MCF 10A (cell line): ENCODE data around the gene ADAP1. TPM values are rescaled to one million over a fixed set of nuclear protein-coding genes. Genes with fewer than 3 reads are reported as not detected.

Experiments used
- BruUV-seq: library from RNA; stranded (reverse); fragments of 400-500 nt; replicated peaks from 2 replicates; lab custom pipeline; 2021; lab: Mats Ljungman, UMichigan
- CTCF ChIA-PET: fragments of 300-600 bp; sonication (Branson Sonifier 250); formaldehyde crosslinking; extraction: SDS; loops from one replicate; lab custom pipeline; 2021; ENCODE audit warnings: antibody characterized with exemption, inconsistent platforms; lab: Yijun Ruan, JAX
- POLR2A ChIA-PET: fragments of 300-600, 350-650 bp; sonication (Branson Sonifier 250); formaldehyde crosslinking; extraction: SDS; loops from one replicate; lab custom pipeline; 2020; ENCODE audit warnings: antibody characterized with exemption, inconsistent platforms; lab: Yijun Ruan, JAX
- DNase-seq: peaks from one replicate; pipeline ENCODE4 v3.0.0-alpha.2; 2018; ENCODE audit not compliant: unreplicated experiment
- H3K27ac Mint-ChIP-seq: one replicate; pipeline ENCODE4 v1.8.0; 2022; ENCODE audit warnings: mild to moderate bottlenecking, low read depth, mixed read lengths; ENCODE audit not compliant: unreplicated experiment
- H3K27me3 Mint-ChIP-seq: one replicate; pipeline ENCODE4 v1.8.0; 2022; ENCODE audit warnings: mixed read lengths; ENCODE audit not compliant: insufficient read depth, unreplicated experiment
- H3K36me3 Mint-ChIP-seq: one replicate; pipeline ENCODE4 v1.8.0; 2022; ENCODE audit warnings: mild to moderate bottlenecking, moderate library complexity, mixed read lengths; ENCODE audit not compliant: insufficient read depth, unreplicated experiment
- H3K4me1 Mint-ChIP-seq: one replicate; pipeline ENCODE4 v1.8.0; 2022; ENCODE audit warnings: mixed read lengths; ENCODE audit not compliant: insufficient read depth, unreplicated experiment
- H3K4me3 Mint-ChIP-seq: one replicate; pipeline ENCODE4 v1.8.0; 2022; ENCODE audit warnings: mild to moderate bottlenecking, moderate library complexity, mixed read lengths; ENCODE audit not compliant: unreplicated experiment
- H3K9me3 Mint-ChIP-seq: one replicate; pipeline ENCODE4 v1.8.0; 2022; ENCODE audit warnings: mixed read lengths; ENCODE audit not compliant: unreplicated experiment
- CTCF ChIP-seq: fragments of 200-600 bp; IDR thresholded peaks from one replicate; pipeline ENCODE4 v1.8.0; 2022; ENCODE audit warnings: antibody characterized with exemption, mild to moderate bottlenecking; ENCODE audit not compliant: unreplicated experiment
- intact Hi-C: fragments of 100-400 bp; cut with micrococcal nuclease; formaldehyde crosslinking; loops from 2 replicates; pipeline ENCODE4 v1.14.1; 2022
- total RNA-seq: library from RNA; stranded (reverse); gene quantifications from 2 replicates; pipeline ENCODE4 v1.2.3, GENCODE V29; 2022

ADAP1 gene
- total RNA-seq, 1 experiment from 2014 or later, result 7.0 TPM

GRCh38 chr7:990352-990932, 36.0 kb upstream of the ADAP1 start:
- POLR2A ChIA-PET, result no interaction called here

DNA sequence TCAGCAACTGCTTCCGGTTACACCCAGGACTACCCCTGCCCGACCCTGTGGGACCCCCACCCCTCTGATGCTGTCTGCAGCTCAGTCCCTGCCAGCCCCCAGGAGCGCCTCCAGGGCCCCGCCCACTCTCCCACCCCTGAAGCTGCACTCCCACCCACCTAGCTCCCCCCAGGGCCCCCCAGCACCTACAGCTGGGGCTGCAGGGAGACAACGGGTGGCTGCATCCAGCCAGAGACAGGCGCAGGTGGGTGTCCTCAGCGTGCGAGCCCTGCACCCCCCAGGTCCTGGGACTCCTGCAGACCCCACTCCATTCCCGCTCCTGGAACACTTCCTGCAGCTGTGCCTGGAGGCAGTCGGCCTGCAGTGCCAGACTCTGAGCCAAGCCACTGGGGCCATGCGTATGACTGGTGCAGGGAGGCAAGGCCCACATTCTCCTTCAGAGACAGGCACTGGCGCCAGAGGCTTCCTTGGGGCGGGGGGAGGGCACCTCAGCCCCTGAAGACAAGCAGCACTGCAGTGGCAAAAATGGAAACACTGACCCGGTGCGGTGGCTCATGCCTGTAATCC, 34.6 kb upstream of the ADAP1 start:
- H3K4me3 Mint-ChIP-seq, result no peak overlapping the region
- DNase-seq, result no peak
- ChIA-PET CTCF (interaction anchor here (0.5 to 1.1 kb wide), 3 partner anchors 11 to 206 kb away, joined by 4 to 5 read pairs (median 4); no protein-coding TSS in a partner anchor), POLR2A (interaction anchor here (1.4 kb wide), 1 partner anchor 77 kb away, joined by 3 read pairs; no protein-coding TSS in a partner anchor)
- no peaks in the 10 kb centered on the region for H3K9me3 Mint-ChIP-seq
- no peaks in the 10 kb centered on the region for H3K27me3 Mint-ChIP-seq
- H3K36me3 Mint-ChIP-seq, result peaks cover 12% of the 10 kb centered on the region
- intact Hi-C loops, result no loop called here
- no peak for TF ChIP-seq CTCF
- no TSS peak for BruUV-seq
- H3K27ac Mint-ChIP-seq, result no peak overlapping the region
- peaks cover 6% of the 10 kb centered on the region for H3K4me1 Mint-ChIP-seq

More at GRCh38 chr7:990352-990932, 36.0 kb upstream of the ADAP1 start:
- BruUV-seq, result no TSS peak
- Mint-ChIP-seq H3K4me3 (no peak overlapping the region), H3K27ac (no peak overlapping the region), H3K9me3 (no peaks in the 10 kb centered on the region), H3K36me3 (peaks cover 12% of the 10 kb centered on the region), H3K27me3 (no peaks in the 10 kb centered on the region), H3K4me1 (peaks cover 6% of the 10 kb centered on the region)
- DNase-seq, result no peak
- CTCF ChIA-PET, result interaction anchor here (0.7 to 5.0 kb wide), 3 partner anchors 12 to 74 kb away, joined by 3 to 98 read pairs (median 27); no protein-coding TSS in a partner anchor
- TF ChIP-seq CTCF, result no peak
- intact Hi-C loops, result no loop called here

- CTCF ChIA-PET, result interaction anchor here (0.5 to 1.1 kb wide), 3 partner anchors 10 to 207 kb away, joined by 4 to 5 read pairs (median 4); no protein-coding TSS in a partner anchor
- POLR2A ChIA-PET, result interaction anchor here (1.4 kb wide), 1 partner anchor 77 kb away, joined by 3 read pairs; no protein-coding TSS in a partner anchor
- TF ChIP-seq CTCF, result no peak
- no peak overlapping the region for H3K27ac Mint-ChIP-seq
- no peak for DNase-seq
- intact Hi-C loops, result no loop called here
- H3K36me3 Mint-ChIP-seq, result peaks cover 9% of the 10 kb centered on the region
- H3K9me3 Mint-ChIP-seq, result no peaks in the 10 kb centered on the region
- H3K4me3 Mint-ChIP-seq, result no peak overlapping the region
- H3K4me1 Mint-ChIP-seq, result peaks cover 6% of the 10 kb centered on the region
- no TSS peak for BruUV-seq
- no peaks in the 10 kb centered on the region for H3K27me3 Mint-ChIP-seq
These were observed 34.0 kb upstream of the ADAP1 start for GRCh38 chr7:988426-988911.

GRCh38 chr7:987909-988308, 33.4 kb upstream of the ADAP1 start:
- Mint-ChIP-seq H3K36me3 (peaks cover 3% of the 10 kb centered on the region), H3K4me3 (no peak overlapping the region), H3K27me3 (no peaks in the 10 kb centered on the region), H3K4me1 (peaks cover under 1% of the 10 kb centered on the region), H3K9me3 (no peaks in the 10 kb centered on the region), H3K27ac (no peak overlapping the region)
- ChIA-PET POLR2A (interaction anchor here (1.4 kb wide), 1 partner anchor 78 kb away, joined by 3 read pairs; no protein-coding TSS in a partner anchor), CTCF (interaction anchor here (1.1 kb wide), 1 partner anchor 10 kb away, joined by 4 read pairs; no protein-coding TSS in a partner anchor)
- intact Hi-C loops, result no loop called here
- TF ChIP-seq CTCF, result no peak
- BruUV-seq, result no TSS peak
- DNase-seq, result no peak
